HG03045 (cell line): Measurements from ENCODE around the gene TMPRSS4.

Source experiments
- ATAC-seq: cut with Tn5 transposase; IDR thresholded peaks from one replicate; pipeline ENCODE4 v1.9.1; 2021; ENCODE audit warnings: mild to moderate bottlenecking, moderate library complexity; ENCODE audit not compliant: unreplicated experiment

The TMPRSS4 gene

GRCh38 chr11:118076754-118077281 lies at the start of gene TMPRSS4:
Gene TMPRSS4, plus strand, starts transcription at chr11:118077078. Its CDS starts 225 bp downstream, at chr11:118077303.
- ATAC-seq = no peak

GRCh38 chr11:118027694-118028093 lies 49.2 kb upstream of the TMPRSS4 start:
- no peak for ATAC-seq

GRCh38 chr11:118028626-118029025 lies 48.3 kb upstream of the TMPRSS4 start:
- ATAC-seq = no peak

GRCh38 chr11:118033443-118033842 lies 43.4 kb upstream of the TMPRSS4 start:
- ATAC-seq = no peak

- ATAC-seq = no peak
Measured at GRCh38 chr11:118042141-118042540, 34.7 kb upstream of the TMPRSS4 start.

GRCh38 chr11:118042796-118043195 lies 34.1 kb upstream of the TMPRSS4 start:
- no peak for ATAC-seq

- ATAC-seq = no peak
Measured at GRCh38 chr11:118045191-118045590, 31.7 kb upstream of the TMPRSS4 start.

- ATAC-seq = no peak
Measured at GRCh38 chr11:118046051-118046963, 30.6 kb upstream of the TMPRSS4 start.

- no peak for ATAC-seq
Measured at GRCh38 chr11:118046964-118047700, 29.7 kb upstream of the TMPRSS4 start.

- no peak for ATAC-seq
Measured at GRCh38 chr11:118047749-118048148, 29.1 kb upstream of the TMPRSS4 start.

GRCh38 chr11:118048472-118049370 lies 28.2 kb upstream of the TMPRSS4 start:
- no peak for ATAC-seq

GRCh38 chr11:118049771-118050170 lies 27.1 kb upstream of the TMPRSS4 start:
- no peak for ATAC-seq

- no peak for ATAC-seq
Measured at GRCh38 chr11:118050208-118050891, 26.5 kb upstream of the TMPRSS4 start.

GRCh38 chr11:118051136-118051610 lies 25.7 kb upstream of the TMPRSS4 start:
- no peak for ATAC-seq

GRCh38 chr11:118051611-118052461 lies 25.0 kb upstream of the TMPRSS4 start:
- no peak for ATAC-seq

- no peak for ATAC-seq
Measured at GRCh38 chr11:118052581-118053206, 24.2 kb upstream of the TMPRSS4 start.

GRCh38 chr11:118054712-118055640 lies 21.9 kb upstream of the TMPRSS4 start:
- ATAC-seq = no peak
